GM19324 (cell line): Measurements from ENCODE around the gene TRPM3.

Source experiments
- ATAC-seq: cut with Tn5 transposase; IDR thresholded peaks from one replicate; pipeline ENCODE4 v1.9.1; 2021; ENCODE audit warnings: mild to moderate bottlenecking, moderate library complexity; ENCODE audit not compliant: unreplicated experiment, low FRiP score

Gene TRPM3

GRCh38 chr9:71105192-71105591 is 16.2 kb downstream of the TRPM3 start:
- no peak for ATAC-seq

- ATAC-seq = no peak
These were observed 22.6 kb downstream of the TRPM3 start for GRCh38 chr9:71098801-71099200.

- ATAC-seq = no peak
These were observed 23.8 kb downstream of the TRPM3 start for GRCh38 chr9:71097671-71098070.

- ATAC-seq = no peak
These were observed 24.9 kb downstream of the TRPM3 start for GRCh38 chr9:71096421-71097108.

GRCh38 chr9:71094708-71095251 is 26.6 kb downstream of the TRPM3 start:
- no peak for ATAC-seq

- ATAC-seq = no peak
These were observed 30.5 kb downstream of the TRPM3 start for GRCh38 chr9:71090896-71091295.

GRCh38 chr9:71079451-71079850 is 42.0 kb downstream of the TRPM3 start:
- no peak for ATAC-seq

GRCh38 chr9:71076096-71076495 is 45.3 kb downstream of the TRPM3 start:
- no peak for ATAC-seq

GRCh38 chr9:71073494-71073893 is 47.9 kb downstream of the TRPM3 start:
- no peak for ATAC-seq

GRCh38 chr9:71072587-71072986 is 48.8 kb downstream of the TRPM3 start:
- no peak for ATAC-seq

- ATAC-seq = no peak
These were observed 49.8 kb downstream of the TRPM3 start for GRCh38 chr9:71071633-71072032.

- ATAC-seq = no peak
These were observed 62.8 kb downstream of the TRPM3 start for GRCh38 chr9:71058660-71059059.

GRCh38 chr9:71052287-71052686 is 69.1 kb downstream of the TRPM3 start:
- no peak for ATAC-seq

- no peak for ATAC-seq
These were observed 73.1 kb downstream of the TRPM3 start for GRCh38 chr9:71048280-71048679.

GRCh38 chr9:71042448-71042990 is 78.9 kb downstream of the TRPM3 start:
- ATAC-seq = no peak

- ATAC-seq = no peak
These were observed 83.9 kb downstream of the TRPM3 start for GRCh38 chr9:71037521-71037920.

- no peak for ATAC-seq
These were observed 84.9 kb downstream of the TRPM3 start for GRCh38 chr9:71036501-71036900.

GRCh38 chr9:71032779-71033178 is 88.6 kb downstream of the TRPM3 start:
- ATAC-seq = no peak

- no peak for ATAC-seq
These were observed 95.7 kb downstream of the TRPM3 start for GRCh38 chr9:71025728-71026127.

- no peak for ATAC-seq
These were observed 96.2 kb downstream of the TRPM3 start for GRCh38 chr9:71025201-71025600.

GRCh38 chr9:71010258-71010657 is 111.2 kb downstream of the TRPM3 start:
- ATAC-seq = no peak

GRCh38 chr9:71005456-71005855 is 116.0 kb downstream of the TRPM3 start:
- no peak for ATAC-seq
